ENCODE data around the gene AOC3. TPM values are rescaled to one million over a fixed set of nuclear protein-coding genes. Genes with fewer than 3 reads are reported as not detected.

The AOC3 gene, protein sequence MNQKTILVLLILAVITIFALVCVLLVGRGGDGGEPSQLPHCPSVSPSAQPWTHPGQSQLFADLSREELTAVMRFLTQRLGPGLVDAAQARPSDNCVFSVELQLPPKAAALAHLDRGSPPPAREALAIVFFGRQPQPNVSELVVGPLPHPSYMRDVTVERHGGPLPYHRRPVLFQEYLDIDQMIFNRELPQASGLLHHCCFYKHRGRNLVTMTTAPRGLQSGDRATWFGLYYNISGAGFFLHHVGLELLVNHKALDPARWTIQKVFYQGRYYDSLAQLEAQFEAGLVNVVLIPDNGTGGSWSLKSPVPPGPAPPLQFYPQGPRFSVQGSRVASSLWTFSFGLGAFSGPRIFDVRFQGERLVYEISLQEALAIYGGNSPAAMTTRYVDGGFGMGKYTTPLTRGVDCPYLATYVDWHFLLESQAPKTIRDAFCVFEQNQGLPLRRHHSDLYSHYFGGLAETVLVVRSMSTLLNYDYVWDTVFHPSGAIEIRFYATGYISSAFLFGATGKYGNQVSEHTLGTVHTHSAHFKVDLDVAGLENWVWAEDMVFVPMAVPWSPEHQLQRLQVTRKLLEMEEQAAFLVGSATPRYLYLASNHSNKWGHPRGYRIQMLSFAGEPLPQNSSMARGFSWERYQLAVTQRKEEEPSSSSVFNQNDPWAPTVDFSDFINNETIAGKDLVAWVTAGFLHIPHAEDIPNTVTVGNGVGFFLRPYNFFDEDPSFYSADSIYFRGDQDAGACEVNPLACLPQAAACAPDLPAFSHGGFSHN
- 6.1 TPM for total RNA-seq
- long read RNA-seq, full-length matches to known transcripts, result 4 of 13 reads
- long read RNA-seq, partial matches to known transcripts, result 1 of 13 reads
- long read RNA-seq, other reads (novel, unspliced or antisense), result 8 of 13 reads

DNA sequence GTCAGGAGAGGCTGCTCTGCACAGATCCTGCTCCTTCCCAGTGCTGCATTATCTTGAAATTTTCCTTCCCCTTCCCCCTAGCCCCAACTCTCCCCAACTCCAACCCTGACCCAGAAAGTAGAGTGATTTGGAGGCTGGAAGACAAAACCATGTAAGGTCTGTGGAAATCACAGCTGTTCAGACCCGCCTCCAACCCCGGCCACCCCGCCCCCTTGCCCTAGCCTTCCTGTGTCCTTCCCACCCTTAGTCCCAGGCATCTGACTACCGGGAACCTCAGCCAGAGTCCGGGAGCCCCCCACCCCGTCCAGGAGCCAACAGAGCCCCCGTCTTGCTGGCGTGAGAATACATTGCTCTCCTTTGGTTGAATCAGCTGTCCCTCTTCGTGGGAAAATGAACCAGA lies at the start of gene AOC3:
Gene AOC3, plus strand, starts transcription at position 246 of the 400 bp plus-strand sequence. Its CDS starts 145 bp downstream, at position 391.
- intact Hi-C loops (cut with micrococcal nuclease), result no loop called here
- peak; percentile 56 for DNase-seq
- ATAC-seq, result peak; percentile 56

DNA sequence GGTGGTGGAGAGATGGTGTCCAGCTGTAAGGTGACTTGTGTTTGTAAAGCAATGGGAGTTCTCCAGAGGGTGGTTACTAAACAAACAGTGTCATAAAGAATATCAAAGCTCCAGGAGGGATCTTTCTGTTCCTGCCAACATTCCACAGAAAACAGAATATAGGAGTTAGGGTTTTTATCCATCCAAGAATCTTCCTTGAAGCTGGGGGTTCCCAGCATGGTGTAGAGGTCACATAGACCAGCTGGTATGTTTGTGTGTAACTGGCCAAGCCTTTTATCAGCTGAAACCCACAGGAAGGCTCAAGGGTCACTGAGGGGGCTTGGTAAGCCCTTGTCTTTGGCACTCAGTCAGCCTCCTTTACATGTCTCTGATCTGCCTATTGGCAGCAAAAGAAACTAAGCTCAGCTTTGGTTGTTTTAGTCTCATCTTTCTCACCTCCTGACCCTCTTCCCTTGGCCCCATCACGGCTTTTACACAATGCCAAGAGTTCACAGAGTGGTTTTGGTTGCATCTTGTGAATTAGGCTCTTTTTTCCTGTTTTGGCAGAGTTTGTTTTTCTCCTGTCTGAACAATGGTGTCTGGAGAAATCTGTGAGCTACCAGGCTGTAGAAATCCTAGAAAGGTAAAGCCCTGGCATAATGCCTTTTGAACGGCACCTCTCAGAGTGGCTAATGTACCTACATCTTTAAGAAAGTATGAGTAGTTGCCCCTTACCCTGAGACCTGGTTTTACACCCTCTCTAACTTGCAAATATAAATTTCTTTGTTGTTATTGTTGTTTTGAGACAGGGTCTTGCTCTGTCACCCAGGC lies 47.7 kb upstream of the AOC3 start:
- intact Hi-C loops (cut with micrococcal nuclease), result no loop called here
- ATAC-seq (no peak), DNase-seq (no peak)

DNA sequence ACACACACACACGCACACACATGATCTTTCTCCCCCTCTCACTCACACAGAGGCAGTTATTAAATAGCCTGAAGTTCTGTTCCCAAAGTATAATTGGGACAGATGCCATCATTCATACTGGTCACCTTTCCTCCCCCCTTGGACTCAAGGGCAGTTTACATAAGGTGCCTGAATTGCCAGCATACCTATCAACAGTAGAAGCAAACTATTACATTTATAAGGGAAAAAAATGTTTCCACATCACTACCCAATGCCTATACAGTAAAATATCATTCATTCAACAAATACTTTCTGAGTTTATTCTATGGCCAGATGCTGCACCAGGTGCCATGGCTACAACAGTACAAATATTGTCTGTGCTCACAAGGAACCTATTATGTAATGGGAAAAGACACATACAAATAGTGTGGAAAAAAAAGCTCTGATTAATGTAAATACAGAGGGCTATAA lies 46.1 kb upstream of the AOC3 start:
- DNase-seq (no peak), ATAC-seq (no peak)

DNA sequence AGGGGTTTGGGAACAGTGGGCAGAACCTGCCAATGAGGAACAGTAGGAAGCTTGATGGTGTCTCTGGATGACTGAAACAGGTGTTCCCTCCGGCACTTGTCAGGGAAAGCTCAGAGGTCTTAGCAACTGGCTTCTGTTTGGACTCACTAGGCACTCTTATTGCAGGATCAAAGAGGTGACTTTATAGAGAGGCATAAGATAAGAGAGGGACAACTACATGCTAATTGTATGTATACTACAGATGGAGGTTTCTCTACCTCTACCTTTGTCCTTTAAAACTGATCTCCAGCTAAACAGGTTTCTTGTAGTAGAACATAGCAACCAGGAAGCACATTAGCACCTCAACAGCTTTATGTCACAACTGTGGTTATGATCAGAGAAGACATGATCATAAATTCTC lies 44.8 kb upstream of the AOC3 start:
- ATAC-seq, result no peak
- intact Hi-C loops (cut with micrococcal nuclease), result no loop called here
- DNase-seq, result no peak

More for the DNA sequence above, 46.1 kb upstream of the AOC3 start:
- intact Hi-C loops (cut with micrococcal nuclease), result no loop called here

DNA sequence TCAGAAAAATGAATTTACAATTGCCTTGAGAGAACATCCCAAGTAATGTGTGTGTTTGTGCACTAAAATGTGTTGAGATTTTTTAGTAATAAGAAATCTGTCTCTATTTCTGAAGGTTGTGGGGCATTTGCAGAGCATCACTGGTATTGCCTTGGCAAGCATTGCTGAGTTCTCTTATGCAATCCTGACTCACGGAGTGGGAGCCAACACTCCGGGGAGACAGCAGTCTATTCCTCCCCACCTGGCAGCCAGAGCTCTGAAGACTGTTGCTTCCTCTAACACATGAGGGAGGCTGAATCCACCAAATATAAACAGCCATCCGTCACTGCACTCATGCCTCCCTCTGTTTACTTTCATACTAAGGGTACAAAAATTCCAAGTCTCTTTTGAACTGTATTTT lies 41.7 kb upstream of the AOC3 start:
- peak; percentile 57 for ATAC-seq
- no peak for DNase-seq
- intact Hi-C loops (cut with micrococcal nuclease), result no loop called here

DNA sequence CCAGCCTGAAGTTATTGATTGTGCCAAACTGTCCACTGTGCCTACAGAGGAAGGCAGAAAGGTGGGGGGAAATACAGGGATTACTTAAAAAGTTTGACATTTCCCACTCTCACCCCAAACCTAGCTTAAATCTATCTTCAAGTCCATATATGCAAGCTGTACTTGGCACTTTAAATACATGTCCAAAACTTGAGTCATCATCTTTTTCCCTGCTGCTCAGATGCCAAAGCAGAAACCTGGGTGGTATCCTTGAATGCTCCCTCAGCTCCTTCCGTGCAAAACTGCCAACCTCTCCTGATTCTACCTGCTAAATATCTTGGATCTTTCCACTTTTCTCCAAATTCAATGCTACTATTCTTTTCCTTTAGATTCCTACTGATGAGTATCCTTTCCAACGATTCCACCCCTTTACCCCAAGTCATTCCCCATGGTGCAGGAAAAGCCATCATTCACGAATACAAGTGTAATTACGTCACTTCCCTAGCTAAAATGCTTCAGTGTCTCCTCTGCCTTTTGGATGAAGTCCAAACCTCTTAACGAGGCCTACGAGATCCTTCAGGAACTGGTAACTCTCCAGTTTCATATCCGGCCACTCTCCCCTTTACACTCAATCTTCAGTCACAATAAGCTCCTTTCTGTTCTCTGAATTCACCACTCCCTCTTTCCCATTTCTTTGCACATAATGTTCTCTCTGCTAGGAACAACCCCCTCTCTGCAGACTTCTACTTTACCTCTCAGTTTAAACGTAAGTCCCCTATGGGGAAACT lies 36.2 kb upstream of the AOC3 start:
- no peak for DNase-seq
- intact Hi-C loops (cut with micrococcal nuclease), result no loop called here
- peak; percentile 31 for ATAC-seq

DNA sequence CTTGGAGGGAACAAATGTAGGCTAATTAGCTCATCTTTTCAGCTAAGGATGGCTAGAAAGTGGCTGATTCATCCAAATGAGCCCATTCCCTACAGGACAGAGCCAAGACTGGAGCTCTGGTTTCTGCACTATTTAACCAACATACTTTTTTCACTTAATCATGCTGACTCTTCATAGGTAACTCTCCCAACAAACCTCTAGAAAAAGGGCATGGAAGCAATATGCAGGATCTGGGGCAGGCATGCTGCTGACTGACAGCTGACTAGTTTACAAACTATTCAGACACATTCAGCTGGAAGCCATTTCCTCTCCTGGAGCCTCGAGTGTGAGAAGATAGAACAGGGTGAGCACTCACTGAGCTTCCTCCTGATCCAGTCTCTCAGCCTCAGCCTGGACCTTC lies 33.1 kb upstream of the AOC3 start:
- intact Hi-C loops (cut with micrococcal nuclease), result no loop called here
- DNase-seq, result no peak
- ATAC-seq, result no peak

DNA sequence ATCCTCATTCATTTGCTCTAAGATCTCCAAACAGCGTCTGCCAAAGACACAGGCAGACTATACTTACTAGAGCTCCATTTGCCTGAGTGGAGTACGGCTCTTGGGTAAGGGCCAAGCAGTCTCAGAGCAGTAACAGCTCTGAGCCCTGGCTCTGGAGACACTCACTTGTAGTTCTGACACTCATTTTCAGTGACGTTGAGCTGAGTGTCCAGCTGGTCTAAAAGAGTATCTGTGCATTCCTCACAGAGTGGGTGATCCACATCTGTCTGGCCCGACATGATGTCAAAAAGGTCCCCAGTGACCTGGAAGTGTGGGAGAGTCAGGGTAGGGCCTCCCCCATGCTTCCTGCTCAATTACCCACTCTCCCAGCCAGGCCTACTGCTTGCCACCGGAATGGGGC lies 32.6 kb upstream of the AOC3 start:
- no peak for DNase-seq
- intact Hi-C loops (cut with micrococcal nuclease), result no loop called here
- ATAC-seq, result no peak

DNA sequence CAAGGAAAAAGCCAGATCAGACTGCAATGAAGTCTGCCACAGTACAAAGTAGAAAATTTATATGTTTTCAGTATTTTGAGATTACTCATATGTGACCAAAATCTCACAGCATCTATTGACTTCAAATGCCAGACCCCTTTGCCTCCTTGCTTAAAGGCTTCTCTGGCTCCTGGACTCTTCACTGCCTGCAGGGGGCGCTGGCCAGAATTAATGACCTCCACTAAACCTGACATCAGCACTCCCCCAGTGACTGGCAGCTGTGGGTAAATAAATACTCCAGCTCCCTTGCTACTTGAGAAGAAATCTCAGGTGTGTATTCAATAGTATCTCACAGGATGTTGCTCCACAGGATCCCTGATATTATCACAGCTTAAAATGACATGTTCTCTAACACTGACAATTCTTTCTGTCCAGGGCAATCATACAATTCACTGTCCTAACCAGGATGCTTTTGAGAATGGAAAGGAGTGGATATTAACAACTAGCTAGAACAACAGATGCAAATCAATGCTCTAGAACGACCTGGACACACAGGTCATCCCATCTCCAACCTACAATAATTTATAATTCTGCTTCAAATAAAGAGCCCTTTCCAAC lies 31.0 kb upstream of the AOC3 start:
- intact Hi-C loops (cut with micrococcal nuclease), result loop anchor here (10.0 kb wide), 1 partner anchor 95 kb away; no protein-coding TSS in a partner anchor

DNA sequence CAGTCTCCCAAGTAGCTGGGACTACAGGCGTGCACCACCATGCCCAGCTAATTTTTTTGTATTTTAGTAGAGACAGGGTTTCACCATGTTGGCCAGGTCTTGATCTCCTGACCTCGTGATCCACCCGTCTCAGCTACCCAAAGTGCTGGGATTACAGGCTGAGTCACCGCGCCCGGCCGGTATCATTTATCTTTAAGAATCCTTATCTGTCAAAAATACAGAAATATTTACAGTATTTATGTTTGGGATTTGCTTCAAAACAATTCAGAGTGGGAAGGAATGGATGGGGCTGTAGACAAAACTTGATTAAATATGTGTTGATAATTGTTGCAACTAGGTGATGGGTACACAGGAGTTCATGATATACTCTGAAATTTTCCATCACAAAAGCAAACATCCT lies 29.8 kb upstream of the AOC3 start:
- no peak for ATAC-seq
- intact Hi-C loops (cut with micrococcal nuclease), result loop anchor here (10.0 kb wide), 1 partner anchor 96 kb away; no protein-coding TSS in a partner anchor
- no peak for DNase-seq

More for the DNA sequence above, 31.0 kb upstream of the AOC3 start:
- ATAC-seq (no peak), DNase-seq (peak; percentile 65)

DNA sequence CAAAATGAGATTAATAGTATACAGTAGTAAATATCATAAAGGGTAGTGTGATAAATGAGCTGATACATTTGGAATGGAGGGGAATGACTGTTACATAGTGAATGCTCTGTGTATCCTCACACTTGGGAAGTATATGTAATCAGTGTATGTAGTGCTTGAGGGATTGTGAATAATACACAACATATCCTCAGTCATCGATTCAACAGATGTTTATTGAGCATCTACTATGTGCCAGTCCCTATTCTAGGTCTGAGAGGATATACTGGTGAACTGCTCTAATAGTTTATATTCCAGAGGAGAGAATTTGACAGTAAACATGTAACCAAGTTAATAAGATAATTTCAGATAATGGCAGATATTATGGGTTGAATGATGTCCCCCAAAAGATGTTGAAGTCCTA lies 23.5 kb upstream of the AOC3 start:
- intact Hi-C loops (cut with micrococcal nuclease), result loop anchor here (10.0 kb wide), 1 partner anchor 103 kb away; no protein-coding TSS in a partner anchor
- ATAC-seq (no peak), DNase-seq (no peak)

DNA sequence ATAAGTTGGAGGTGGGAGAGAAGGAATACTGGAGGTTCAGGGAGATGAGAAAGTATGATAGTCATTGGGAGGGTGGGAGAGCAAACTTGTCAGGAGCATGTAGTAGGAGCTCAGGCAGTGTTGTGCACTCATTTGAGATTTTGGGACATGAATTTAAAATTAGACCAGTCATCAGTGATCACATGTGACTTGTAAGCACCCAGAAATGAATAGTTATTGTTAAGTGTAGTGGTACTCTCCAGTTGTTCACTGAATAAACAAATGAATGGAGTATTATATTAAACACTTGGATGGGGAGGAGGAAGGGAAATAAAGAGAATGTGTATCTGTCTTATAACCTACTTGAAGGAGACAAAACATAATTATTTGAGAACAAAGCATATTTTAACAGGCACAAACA lies 20.0 kb upstream of the AOC3 start:
- DNase-seq, result no peak
- ATAC-seq, result no peak
- intact Hi-C loops (cut with micrococcal nuclease), result no loop called here

DNA sequence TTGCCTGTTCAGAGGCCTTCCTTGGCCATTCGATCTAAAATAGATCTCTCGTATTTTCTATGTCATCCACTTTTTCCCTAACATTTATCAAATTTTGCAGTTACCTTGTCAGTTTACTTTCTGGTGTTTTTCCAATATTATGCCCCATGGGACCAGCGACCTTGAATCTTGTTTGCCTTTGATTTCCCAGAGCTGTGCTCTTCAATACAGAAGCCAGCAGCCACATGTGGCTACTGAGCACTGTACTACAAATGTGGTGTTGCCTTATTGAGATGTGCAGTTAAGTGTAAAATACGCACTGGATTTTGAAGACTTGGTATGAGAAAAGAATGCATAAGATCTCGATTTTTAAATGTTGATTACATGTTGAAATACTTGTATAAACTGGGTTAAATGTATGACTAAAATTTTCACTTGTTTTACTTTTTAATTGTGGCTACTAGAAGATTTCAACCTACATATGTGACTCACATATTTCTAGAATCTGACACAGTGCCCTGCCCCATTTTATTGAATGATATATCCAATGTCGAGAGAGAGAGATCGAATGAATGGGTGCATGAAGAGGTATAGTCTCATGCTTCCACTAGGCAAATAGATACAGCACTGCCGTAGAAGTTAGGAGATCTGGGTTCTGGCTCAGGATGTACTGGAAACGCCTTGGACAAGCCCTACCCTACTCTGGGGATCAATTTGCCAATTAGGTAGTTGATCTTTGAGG lies 18.6 kb upstream of the AOC3 start:
- DNase-seq (no peak), ATAC-seq (peak; percentile 7)
- intact Hi-C loops (cut with micrococcal nuclease), result no loop called here

DNA sequence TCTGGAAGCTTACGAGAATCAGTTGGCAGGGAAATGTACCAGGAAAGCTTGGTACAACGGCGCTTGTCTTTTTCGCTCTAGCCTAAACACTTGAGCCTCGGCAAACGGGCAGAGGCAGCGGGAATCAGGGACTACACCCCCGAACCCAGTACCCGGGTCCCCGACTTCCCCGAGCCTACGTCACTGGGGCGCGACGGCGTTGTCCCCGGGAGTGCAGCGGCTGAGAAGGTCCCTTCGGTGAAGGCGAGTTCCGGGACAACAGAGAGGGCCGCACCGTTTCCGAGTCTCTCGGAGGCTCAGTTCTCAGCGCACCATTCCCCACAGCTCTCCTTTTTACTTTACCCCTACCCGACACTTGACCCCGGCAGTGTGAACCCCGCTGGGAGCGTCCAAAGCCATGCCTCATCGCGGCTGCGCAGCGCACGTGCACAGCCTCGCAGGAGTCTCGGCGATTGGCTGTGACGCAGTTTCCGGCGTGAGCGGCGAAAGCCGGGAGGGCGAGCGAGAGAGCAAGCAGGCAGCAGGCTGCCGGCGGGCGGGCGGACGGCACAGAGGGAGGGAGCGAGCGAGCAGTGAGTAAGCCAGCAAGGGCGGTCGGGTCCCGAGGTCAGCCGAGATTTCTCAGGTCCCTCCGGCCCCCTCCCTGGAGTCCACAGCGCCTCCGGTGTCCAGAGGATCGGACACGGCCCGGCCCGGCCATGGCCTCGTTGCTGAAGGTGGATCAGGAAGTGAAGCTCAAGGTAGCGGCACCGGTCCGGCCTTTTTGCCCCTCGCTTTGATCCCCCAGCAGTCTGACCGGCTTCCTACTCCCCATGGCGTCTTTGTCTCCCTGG lies 17.8 kb upstream of the AOC3 start, which contains the start of gene PSME3:
Gene PSME3, plus strand, starts transcription at position 464 of the 833 bp plus-strand sequence. Its CDS starts 235 bp downstream, at position 699.
- intact Hi-C loops (cut with micrococcal nuclease), result no loop called here
- ATAC-seq, result peak; percentile 98
- peak; percentile 95 for DNase-seq

DNA sequence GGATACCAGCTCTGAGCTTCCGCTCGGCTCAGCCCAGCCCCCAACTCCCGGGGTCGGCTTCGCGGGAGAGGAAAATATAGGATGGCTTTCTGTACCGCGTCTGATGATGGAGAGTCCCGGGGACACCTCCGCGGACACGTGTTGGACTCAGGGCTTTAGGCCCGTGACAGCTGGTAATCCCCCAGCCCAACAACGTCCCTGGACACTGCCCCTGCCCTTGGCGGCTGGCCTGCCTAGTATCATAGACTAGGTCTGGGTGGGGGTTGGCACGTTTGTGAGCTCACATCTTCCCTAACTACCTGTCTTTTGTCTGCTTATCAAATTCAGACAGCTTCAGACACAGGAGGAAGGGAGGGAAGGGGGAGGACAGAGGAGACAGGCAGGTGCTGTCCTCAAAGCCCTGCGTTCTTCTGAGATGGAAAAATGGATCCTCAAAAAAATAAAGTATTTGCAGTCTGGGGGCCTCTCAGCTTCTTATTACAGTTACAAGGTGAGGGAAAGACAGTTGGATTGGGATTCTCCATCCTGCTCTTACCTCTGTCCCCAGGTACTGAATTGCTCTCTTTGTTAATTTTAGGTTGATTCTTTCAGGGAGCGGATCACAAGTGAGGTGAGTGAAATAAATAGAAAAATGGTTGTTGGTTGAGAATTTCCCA lies 17.1 kb upstream of the AOC3 start:
- ATAC-seq, result peak; percentile 3
- intact Hi-C loops (cut with micrococcal nuclease), result no loop called here
- no peak for DNase-seq

DNA sequence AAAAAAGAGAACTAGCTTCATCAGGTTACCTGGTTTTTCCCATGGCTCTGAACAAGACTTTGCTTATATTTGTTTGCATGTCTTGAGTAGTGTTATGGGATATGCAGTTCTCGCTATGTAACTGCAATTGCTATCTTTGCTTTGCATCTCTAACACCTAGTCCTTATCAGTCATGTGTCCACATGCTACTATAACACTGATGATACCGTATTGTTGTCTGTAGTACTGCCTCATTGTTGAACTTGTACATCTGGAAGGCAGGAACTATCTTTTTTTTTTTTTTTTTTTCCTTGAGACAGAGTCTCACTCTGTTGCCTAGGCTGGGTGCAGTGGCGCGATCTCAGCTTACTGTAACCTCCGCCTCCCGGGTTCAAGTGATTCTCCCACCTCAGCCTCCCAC lies 15.3 kb upstream of the AOC3 start:
- ATAC-seq (no peak), DNase-seq (no peak)
- intact Hi-C loops (cut with micrococcal nuclease), result no loop called here
